Keratinocyte (primary cell): ENCODE data around the gene GUCY2C. TPM values are rescaled to one million over a fixed set of nuclear protein-coding genes. Genes with fewer than 3 reads are reported as not detected.

ENCODE experiments used
- DNase-seq: peaks from one replicate; pipeline ENCODE4 v3.0.0-alpha.2; 2011; ENCODE audit warnings: low read depth, missing footprints, low spot score
- FAIRE-seq: peaks from 2 replicates; lab custom pipeline; 2011; peaks lifted over from hg19 to GRCh38; lab: Jason Lieb, UNC
- H2AFZ ChIP-seq: 2 replicates; pipeline ENCODE4 v1.6.0; 2012; ENCODE audit warnings: low read length, control low read depth, inconsistent platforms; ENCODE audit not compliant: control insufficient read depth
- H3K27ac ChIP-seq: 2 replicates; pipeline ENCODE4 v1.5.1; 2011; ENCODE audit warnings: low read length; ENCODE audit not compliant: control insufficient read depth, insufficient read depth
- H3K27me3 ChIP-seq: 3 replicates; pipeline ENCODE4 v1.6.0; 2011; ENCODE audit warnings: low read length; ENCODE audit not compliant: control insufficient read depth, insufficient read depth; ENCODE audit errors: extremely low read depth
- H3K36me3 ChIP-seq, 2 experiments: 2 replicates in 1 of 2; 3 replicates in 1 of 2; pipeline ENCODE4 v1.5.1; 2011; ENCODE audit warnings: low read length in 2 of 2, mild to moderate bottlenecking in 1 of 2; ENCODE audit not compliant: control insufficient read depth in 2 of 2, insufficient read depth in 2 of 2; ENCODE audit errors: extremely low read depth in 1 of 2
- H3K4me1 ChIP-seq: 3 replicates; pipeline ENCODE4 v1.5.1; 2011; ENCODE audit warnings: low read length; ENCODE audit not compliant: control insufficient read depth, insufficient read depth; ENCODE audit errors: extremely low read depth
- H3K4me2 ChIP-seq: 3 replicates; pipeline ENCODE4 v1.6.0; 2011; ENCODE audit warnings: low read depth, low read length; ENCODE audit not compliant: control insufficient read depth, insufficient read depth; ENCODE audit errors: extremely low read depth
- H3K4me3 ChIP-seq, 3 experiments: fragments of 200-600 bp in 1 of 3; sonication (generic) in 1 of 3; 2 replicates in 2 of 3; 3 replicates in 1 of 3; pipeline ENCODE4 v1.5.1; 2011 to 2016; ENCODE audit warnings: low read length in 3 of 3, mild to moderate bottlenecking in 3 of 3, control low read depth in 2 of 3, inconsistent platforms in 1 of 3, low read depth in 1 of 3, mixed read lengths in 1 of 3, mixed run types in 1 of 3, moderate library complexity in 1 of 3; ENCODE audit not compliant: control insufficient read depth in 2 of 3, insufficient read depth in 2 of 3; ENCODE audit errors: extremely low read depth in 1 of 3
- H3K79me2 ChIP-seq: 2 replicates; pipeline ENCODE4 v1.6.0; 2012; ENCODE audit warnings: low read length; ENCODE audit not compliant: control insufficient read depth, insufficient read depth
- H3K9ac ChIP-seq: 3 replicates; pipeline ENCODE4 v1.6.0; 2011; ENCODE audit warnings: low read length; ENCODE audit not compliant: control insufficient read depth, insufficient read depth; ENCODE audit errors: extremely low read depth
- H3K9me1 ChIP-seq: 3 replicates; pipeline ENCODE4 v1.6.0; 2011; ENCODE audit warnings: low read length; ENCODE audit not compliant: control insufficient read depth, insufficient read depth; ENCODE audit errors: extremely low read depth
- H3K9me3 ChIP-seq: 2 replicates; pipeline ENCODE4 v1.5.1; 2012; ENCODE audit warnings: low read depth, low read length; ENCODE audit not compliant: control insufficient read depth
- H4K20me1 ChIP-seq: 3 replicates; pipeline ENCODE4 v1.6.0; 2011; ENCODE audit warnings: low read length; ENCODE audit not compliant: control insufficient read depth, insufficient read depth; ENCODE audit errors: extremely low read depth
- CTCF ChIP-seq, 3 experiments: IDR thresholded peaks in 1 of 3; conservative IDR thresholded peaks in 1 of 3; optimal IDR thresholded peaks in 1 of 3; 2 replicates in 2 of 3; 3 replicates in 1 of 3; pipeline versions ENCODE3 to v1.5.1; 2011; ENCODE audit warnings: low read length in 3 of 3, mild to moderate bottlenecking in 3 of 3, moderate library complexity in 2 of 3, control low read depth in 1 of 3, inconsistent platforms in 1 of 3; ENCODE audit not compliant: insufficient read depth in 2 of 3; ENCODE audit errors: extremely low read depth in 1 of 3
- EZH2 ChIP-seq: IDR thresholded peaks from one replicate; pipeline ENCODE4 v1.6.1; 2012; ENCODE audit warnings: inconsistent platforms, mild to moderate bottlenecking, low read length, moderate library complexity
- dilution Hi-C: fragments of 300-500 bp; cut with MboI; formaldehyde crosslinking; loops from one replicate; pipeline ENCODE4 v1.7.0; 2020; ENCODE audit warnings: low sequenced_read_pairs; ENCODE audit not compliant: extremely low pct_ligation_motif_present
- polyA plus RNA-seq, 5 experiments: library from polyadenylated mRNA; depleted of rRNA in 3 of 5; stranded (reverse) in 3 of 5; stranded (forward) in 1 of 5; unstranded in 1 of 5; fragments of >200 nt; gene quantifications; 1 replicate in 1 of 5; 2 replicates in 3 of 5; 3 replicates in 1 of 5; pipeline versions ENCODE4 v1.2.1 to v1.2.3, GENCODE V29; 2011 to 2012; ENCODE audit warnings: missing spikeins in 2 of 5, low read depth in 1 of 5, low replicate concordance in 1 of 5

GUCY2C gene
- polyA plus RNA-seq, 1 donor (not counting 4 experiments of a cell fraction or from before 2014, with no cell fraction given): 0.03 TPM

GRCh38 chr12:14731821-14732220 lies 35.4 kb upstream of the GUCY2C start:
- Histone ChIP-seq H3K36me3 (no peaks in the 10 kb centered on the region), H4K20me1 (no peaks in the 10 kb centered on the region), H3K27ac (no peak overlapping the region), H3K9me3 (no peaks in the 10 kb centered on the region), H3K79me2 (no peaks in the 10 kb centered on the region), H3K4me1 (no peaks in the 10 kb centered on the region), H3K27me3 (no peaks in the 10 kb centered on the region), H3K4me3 (no peak overlapping the region), H3K4me2 (no peak overlapping the region), H3K9me1 (no peaks in the 10 kb centered on the region), H3K9ac (no peak overlapping the region), H2AFZ (no peak overlapping the region)
- DNase-seq: no peak
- TF ChIP-seq CTCF (optimal IDR thresholded peaks at IDR 0.05 in 1 of 3, IDR thresholded peaks at IDR 0.05 in 1 of 3, conservative IDR thresholded peaks at IDR 0.05 in 1 of 3; ENCODE audit: extremely low read depth in 1 of 3, insufficient read depth in 2 of 3, low read length in 3 of 3): no peak
- no peak for TF ChIP-seq EZH2
- FAIRE-seq: no peak
- dilution Hi-C loops: no loop called here

GRCh38 chr12:14729586-14729985 lies 33.2 kb upstream of the GUCY2C start:
- Histone ChIP-seq H3K9ac (no peak overlapping the region), H3K4me2 (no peak overlapping the region), H3K9me1 (no peaks in the 10 kb centered on the region), H2AFZ (no peak overlapping the region), H3K36me3 (no peaks in the 10 kb centered on the region), H3K9me3 (no peaks in the 10 kb centered on the region), H4K20me1 (no peaks in the 10 kb centered on the region), H3K27me3 (no peaks in the 10 kb centered on the region), H3K79me2 (no peaks in the 10 kb centered on the region), H3K4me1 (no peaks in the 10 kb centered on the region), H3K27ac (no peak overlapping the region), H3K4me3 (no peak overlapping the region)
- dilution Hi-C loops: no loop called here
- DNase-seq (no peak), FAIRE-seq (no peak)
- TF ChIP-seq EZH2 (no peak), CTCF (optimal IDR thresholded peaks at IDR 0.05 in 1 of 3, IDR thresholded peaks at IDR 0.05 in 1 of 3, conservative IDR thresholded peaks at IDR 0.05 in 1 of 3; ENCODE audit: extremely low read depth in 1 of 3, insufficient read depth in 2 of 3, low read length in 3 of 3) (no peak)
